Common myeloid progenitor, CD34-positive (primary cell): ENCODE results near the gene CLDN24.

Experiments
- CTCF ChIA-PET: fragments of 350-600 bp; sonication (Branson Sonifier 250); formaldehyde crosslinking; loops from one replicate; lab custom pipeline; 2021; ENCODE audit warnings: antibody characterized with exemption; lab: Charles Lee
- POLR2A ChIA-PET: fragments of 350-600 bp; sonication (Branson Sonifier 250); formaldehyde crosslinking; loops from one replicate; lab custom pipeline; 2021; ENCODE audit warnings: antibody characterized with exemption; lab: Charles Lee
- DNase-seq, 3 donors: peaks; one replicate each; pipeline versions ENCODE4 v3.0.0 to v3.0.0-alpha.2; 2013
- H3K27ac ChIP-seq, 2 experiments: 1 replicate in 1 of 2; 2 replicates in 1 of 2; pipeline ENCODE4 v1.7.0; 2013; ENCODE audit warnings: inconsistent platforms in 2 of 2, low read length in 2 of 2, mild to moderate bottlenecking in 2 of 2, low read depth in 1 of 2, moderate library complexity in 1 of 2; ENCODE audit not compliant: severe bottlenecking in 2 of 2, insufficient read depth in 1 of 2, poor library complexity in 1 of 2
- H3K27me3 ChIP-seq, 5 experiments: replicated peaks in 2 of 5; 1 replicate in 3 of 5; 2 replicates in 2 of 5; pipeline versions ENCODE4 v1.6.1 to v1.7.0; 2013; ENCODE audit warnings: low read length in 4 of 5, mild to moderate bottlenecking in 2 of 5, moderate library complexity in 2 of 5, inconsistent platforms in 1 of 5; ENCODE audit not compliant: insufficient read depth in 5 of 5, control insufficient read depth in 4 of 5
- H3K36me3 ChIP-seq, 4 experiments: 1 replicate in 2 of 4; 2 replicates in 2 of 4; pipeline versions ENCODE4 v1.6.1 to v1.7.0; 2013; ENCODE audit warnings: low read length in 3 of 4, control low read depth in 1 of 4, mild to moderate bottlenecking in 1 of 4; ENCODE audit not compliant: control insufficient read depth in 4 of 4, insufficient read depth in 4 of 4
- H3K4me1 ChIP-seq, 4 experiments: 1 replicate in 3 of 4; 2 replicates in 1 of 4; pipeline versions ENCODE4 v1.6.1 to v1.7.1; 2013; ENCODE audit warnings: low read length in 3 of 4, mild to moderate bottlenecking in 3 of 4, control low read depth in 1 of 4, inconsistent platforms in 1 of 4, moderate library complexity in 1 of 4; ENCODE audit not compliant: control insufficient read depth in 4 of 4, insufficient read depth in 4 of 4; ENCODE audit errors: control extremely low read depth in 1 of 4
- H3K4me3 ChIP-seq, 7 experiments: 1 replicate in 4 of 7; 2 replicates in 3 of 7; pipeline versions ENCODE4 v1.5.1 to v1.7.0; 2013; ENCODE audit warnings: mild to moderate bottlenecking in 7 of 7, low read length in 6 of 7, moderate library complexity in 6 of 7, inconsistent platforms in 2 of 7, low read depth in 2 of 7, control low read depth in 1 of 7; ENCODE audit not compliant: insufficient read depth in 4 of 7, control insufficient read depth in 1 of 7; ENCODE audit errors: extremely low read depth in 1 of 7
- H3K9me3 ChIP-seq, 5 experiments: 1 replicate in 4 of 5; 2 replicates in 1 of 5; pipeline versions ENCODE4 v1.6.1 to v1.7.1; 2013; ENCODE audit warnings: low read length in 4 of 5, mild to moderate bottlenecking in 2 of 5, inconsistent platforms in 1 of 5, low read depth in 1 of 5, moderate library complexity in 1 of 5; ENCODE audit not compliant: control insufficient read depth in 4 of 5, insufficient read depth in 2 of 5; ENCODE audit errors: control extremely low read depth in 1 of 5
- WGBS: methylation state at CpG from one replicate; pipeline ENCODE4 v1.1.5; 2013; ENCODE audit not compliant: insufficient coverage; 5-methylcytosine and 5-hydroxymethylcytosine counted together

The CLDN24 gene

GRCh38 chr4:183353557-183353956 is 31.3 kb upstream of the CLDN24 start:
- no peak overlapping the region for H3K4me3 ChIP-seq
- H3K9me3 ChIP-seq, result no peaks in the 10 kb centered on the region
- H3K4me1 ChIP-seq, result peaks cover 0 to 4% (median 2%) of the 10 kb centered on the region in 4 experiments
- no peaks in the 10 kb centered on the region for H3K36me3 ChIP-seq
- ChIA-PET CTCF (interaction anchor here (1.0 kb wide), 1 partner anchor 31 kb away, joined by 5 read pairs; no protein-coding TSS in a partner anchor), POLR2A (no interaction called here)
- WGBS, result 90% methylated on average over 2 of the region's 8 CpGs
- H3K27ac ChIP-seq, result no peak overlapping the region
- DNase-seq, result no peak
- no peaks in the 10 kb centered on the region for H3K27me3 ChIP-seq

GRCh38 chr4:183352546-183352945 is 30.3 kb upstream of the CLDN24 start:
- H3K4me3 ChIP-seq, result no peak overlapping the region
- WGBS, result 96% methylated on average over 3 of the region's 5 CpGs
- no peaks in the 10 kb centered on the region for H3K27me3 ChIP-seq
- no peaks in the 10 kb centered on the region for H3K36me3 ChIP-seq
- POLR2A ChIA-PET, result no interaction called here
- H3K4me1 ChIP-seq, result peaks cover 0 to 11% (median 5%) of the 10 kb centered on the region in 4 experiments
- H3K9me3 ChIP-seq, result no peaks in the 10 kb centered on the region
- H3K27ac ChIP-seq, result no peak overlapping the region
- CTCF ChIA-PET, result interaction anchor here (0.7 kb wide), 1 partner anchor 14 kb away, joined by 3 read pairs; no protein-coding TSS in a partner anchor
- no peak for DNase-seq

GRCh38 chr4:183350317-183351071 is 28.3 kb upstream of the CLDN24 start:
- no peaks in the 10 kb centered on the region for H3K36me3 ChIP-seq
- ChIA-PET POLR2A (no interaction called here), CTCF (interaction anchor here (0.6 kb wide), 1 partner anchor 294 kb away, joined by 6 read pairs; no protein-coding TSS in a partner anchor)
- no peaks in the 10 kb centered on the region for H3K9me3 ChIP-seq
- H3K27ac ChIP-seq, result no peak overlapping the region
- DNase-seq, result no peak
- H3K4me1 ChIP-seq, result peaks cover 0 to 11% (median 5%) of the 10 kb centered on the region in 4 experiments
- no peaks in the 10 kb centered on the region for H3K27me3 ChIP-seq
- no peak overlapping the region for H3K4me3 ChIP-seq
- WGBS, result 95% methylated on average over 10 of the region's 17 CpGs

- H3K4me1 ChIP-seq, result peaks cover 0 to 11% (median 5%) of the 10 kb centered on the region in 4 experiments
These were observed 27.4 kb upstream of the CLDN24 start for GRCh38 chr4:183349673-183350072.

GRCh38 chr4:183348706-183349659 is 26.8 kb upstream of the CLDN24 start:
- H3K27me3 ChIP-seq, result no peaks in the 10 kb centered on the region
- H3K9me3 ChIP-seq, result no peaks in the 10 kb centered on the region
- no peak overlapping the region for H3K27ac ChIP-seq
- H3K4me3 ChIP-seq, result peak overlapping the region in 3 of 7 experiments; percentile 34 to 71 (median 45)
- H3K4me1 ChIP-seq, result peaks cover 0 to 11% (median 5%) of the 10 kb centered on the region in 4 experiments
- peak; percentile 16 to 56 (median 56) for DNase-seq
- WGBS, result 77% methylated on average over 7 of the region's 17 CpGs
- H3K36me3 ChIP-seq, result no peaks in the 10 kb centered on the region
- ChIA-PET POLR2A (no interaction called here), CTCF (no interaction called here)

More at GRCh38 chr4:183349673-183350072, 27.4 kb upstream of the CLDN24 start:
- Histone ChIP-seq H3K9me3 (no peaks in the 10 kb centered on the region), H3K27ac (no peak overlapping the region), H3K4me3 (no peak overlapping the region), H3K36me3 (no peaks in the 10 kb centered on the region), H3K27me3 (no peaks in the 10 kb centered on the region)
- ChIA-PET CTCF (no interaction called here), POLR2A (no interaction called here)
- peak in 2 of 3 donors; percentile 3 to 14 for DNase-seq
- 94% methylated on average over 9 of the region's 9 CpGs for WGBS

GRCh38 chr4:183348136-183348535 is 25.9 kb upstream of the CLDN24 start:
- Histone ChIP-seq H3K4me3 (no peak overlapping the region), H3K36me3 (no peaks in the 10 kb centered on the region), H3K27me3 (no peaks in the 10 kb centered on the region), H3K9me3 (no peaks in the 10 kb centered on the region), H3K4me1 (peaks cover 0 to 11% (median 6%) of the 10 kb centered on the region in 4 experiments), H3K27ac (no peak overlapping the region)
- CTCF ChIA-PET, result no interaction called here
- POLR2A ChIA-PET, result no interaction called here
- DNase-seq, result peak in 1 of 3 donors; percentile 3
- WGBS, result 67% methylated on average over 12 of the region's 12 CpGs
